ENCODE results near the gene FLNB. TPM values are rescaled to one million over a fixed set of nuclear protein-coding genes. Genes with fewer than 3 reads are reported as not detected.

The FLNB gene
- total and polyA plus RNA-seq, 9 of the 15 experiments (the other 6 are each of a cell fraction or from before 2014, with no cell fraction given): 9.4 to 48.1 (median 25.6) TPM

DNA sequence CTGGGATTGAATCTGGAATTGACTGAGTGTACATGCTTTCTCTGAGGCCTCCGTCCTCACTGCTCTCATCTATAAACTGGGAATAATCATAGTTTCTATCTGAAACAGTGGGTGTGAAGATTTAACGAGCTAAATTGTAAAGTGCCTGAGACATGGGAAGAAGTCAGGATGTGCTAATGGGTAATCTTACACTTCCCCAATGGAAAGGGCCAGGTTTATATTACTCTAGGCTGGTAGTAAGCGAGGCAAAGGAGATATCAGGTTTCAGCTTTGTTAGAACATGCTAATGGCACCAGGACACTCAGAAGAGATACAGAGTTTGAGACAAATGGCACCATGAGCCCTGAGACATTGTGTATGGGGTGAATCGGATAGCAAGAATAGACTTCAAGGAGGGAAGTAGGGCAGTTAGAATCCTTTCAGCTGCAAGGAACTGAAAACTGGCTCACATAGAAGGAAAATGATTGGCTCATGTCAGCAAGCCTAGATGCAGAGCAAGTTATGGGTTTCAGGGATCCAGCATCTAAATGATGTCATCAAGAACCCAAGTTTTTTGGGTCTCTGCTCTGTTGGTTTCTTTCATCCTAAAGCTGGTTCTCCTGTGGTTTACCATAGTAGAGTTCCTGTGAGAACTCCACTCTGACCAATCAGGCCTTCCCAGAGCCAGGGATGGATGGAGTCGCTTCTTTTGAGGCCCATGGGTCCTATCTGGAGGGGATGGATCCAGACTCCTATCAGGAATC, 21.8 kb downstream of the FLNB start:
- Histone ChIP-seq H3K9ac (ENCODE audit: insufficient read depth in 1 of 2, low read depth in 2 of 2, low read length in 2 of 2) (no peak overlapping the region), H3K9me3 (replicated peaks; ENCODE audit: control insufficient read depth, insufficient read depth, low read depth, low read length) (no peaks in the 10 kb centered on the region), H3K4me3 (no peak overlapping the region), H3K9me1 (ENCODE audit: control insufficient read depth, insufficient read depth, low read length) (no peaks in the 10 kb centered on the region), H2AFZ (ENCODE audit: low read depth, low read length) (no peak overlapping the region), H3K27ac (ENCODE audit: extremely low read depth, low read depth, low read length) (no peak overlapping the region), H3K4me1 (replicated peaks in 1 of 2; ENCODE audit: control insufficient read depth in 2 of 2, insufficient read depth in 2 of 2, low read length in 2 of 2) (peaks cover 8 to 10% of the 10 kb centered on the region in 2 experiments; a peak in 3 of 5 replicates), H3K36me3 (ENCODE audit: control insufficient read depth, insufficient read depth, low read length) (no peaks in the 10 kb centered on the region; the same call in 2 of the 3 replicates), H3K4me2 (ENCODE audit: insufficient read depth, low read length) (no peak overlapping the region), H3K27me3 (ENCODE audit: control insufficient read depth in 2 of 2, insufficient read depth in 2 of 2, low read length in 2 of 2) (no peaks in the 10 kb centered on the region), H3K79me2 (ENCODE audit: control insufficient read depth, insufficient read depth, low read length) (peaks cover 35% of the 10 kb centered on the region), H4K20me1 (replicated peaks; ENCODE audit: control insufficient read depth, insufficient read depth, low read length) (0 out of 2 replicates have a peak, but pooled peaks cover 3% of the 10 kb centered on the region)
- no peak for DNase-seq (ENCODE audit: extremely low read depth in 1 of 4, low spot score in 3 of 4)
- WGBS (ENCODE audit: insufficient coverage, low coverage, missing lambda C conversion rate): 81% methylated on average over 5 of the region's 5 CpGs
- POLR2A ChIA-PET: interaction anchor here (0.6 kb wide), 1 partner anchor 134 kb away, joined by 3 read pairs; no protein-coding TSS in a partner anchor
- in situ Hi-C loops (cut with MboI) (no loop called here), intact Hi-C loops (cut with micrococcal nuclease) (no loop called here)
- no peak for FAIRE-seq
- BruUV-seq (replicated peaks): no TSS peak
- ATAC-seq: no peak
- CTCF ChIA-PET (ENCODE audit: low intra/inter-chr PET ratio): no interaction called here
- TF ChIP-seq, protein P1, sequence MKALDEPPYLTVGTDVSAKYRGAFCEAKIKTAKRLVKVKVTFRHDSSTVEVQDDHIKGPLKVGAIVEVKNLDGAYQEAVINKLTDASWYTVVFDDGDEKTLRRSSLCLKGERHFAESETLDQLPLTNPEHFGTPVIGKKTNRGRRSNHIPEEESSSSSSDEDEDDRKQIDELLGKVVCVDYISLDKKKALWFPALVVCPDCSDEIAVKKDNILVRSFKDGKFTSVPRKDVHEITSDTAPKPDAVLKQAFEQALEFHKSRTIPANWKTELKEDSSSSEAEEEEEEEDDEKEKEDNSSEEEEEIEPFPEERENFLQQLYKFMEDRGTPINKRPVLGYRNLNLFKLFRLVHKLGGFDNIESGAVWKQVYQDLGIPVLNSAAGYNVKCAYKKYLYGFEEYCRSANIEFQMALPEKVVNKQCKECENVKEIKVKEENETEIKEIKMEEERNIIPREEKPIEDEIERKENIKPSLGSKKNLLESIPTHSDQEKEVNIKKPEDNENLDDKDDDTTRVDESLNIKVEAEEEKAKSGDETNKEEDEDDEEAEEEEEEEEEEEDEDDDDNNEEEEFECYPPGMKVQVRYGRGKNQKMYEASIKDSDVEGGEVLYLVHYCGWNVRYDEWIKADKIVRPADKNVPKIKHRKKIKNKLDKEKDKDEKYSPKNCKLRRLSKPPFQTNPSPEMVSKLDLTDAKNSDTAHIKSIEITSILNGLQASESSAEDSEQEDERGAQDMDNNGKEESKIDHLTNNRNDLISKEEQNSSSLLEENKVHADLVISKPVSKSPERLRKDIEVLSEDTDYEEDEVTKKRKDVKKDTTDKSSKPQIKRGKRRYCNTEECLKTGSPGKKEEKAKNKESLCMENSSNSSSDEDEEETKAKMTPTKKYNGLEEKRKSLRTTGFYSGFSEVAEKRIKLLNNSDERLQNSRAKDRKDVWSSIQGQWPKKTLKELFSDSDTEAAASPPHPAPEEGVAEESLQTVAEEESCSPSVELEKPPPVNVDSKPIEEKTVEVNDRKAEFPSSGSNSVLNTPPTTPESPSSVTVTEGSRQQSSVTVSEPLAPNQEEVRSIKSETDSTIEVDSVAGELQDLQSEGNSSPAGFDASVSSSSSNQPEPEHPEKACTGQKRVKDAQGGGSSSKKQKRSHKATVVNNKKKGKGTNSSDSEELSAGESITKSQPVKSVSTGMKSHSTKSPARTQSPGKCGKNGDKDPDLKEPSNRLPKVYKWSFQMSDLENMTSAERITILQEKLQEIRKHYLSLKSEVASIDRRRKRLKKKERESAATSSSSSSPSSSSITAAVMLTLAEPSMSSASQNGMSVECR (CRISPR knock-in tag; IDR thresholded peaks at IDR 0.05): no peak
- TF ChIP-seq, protein P2, sequence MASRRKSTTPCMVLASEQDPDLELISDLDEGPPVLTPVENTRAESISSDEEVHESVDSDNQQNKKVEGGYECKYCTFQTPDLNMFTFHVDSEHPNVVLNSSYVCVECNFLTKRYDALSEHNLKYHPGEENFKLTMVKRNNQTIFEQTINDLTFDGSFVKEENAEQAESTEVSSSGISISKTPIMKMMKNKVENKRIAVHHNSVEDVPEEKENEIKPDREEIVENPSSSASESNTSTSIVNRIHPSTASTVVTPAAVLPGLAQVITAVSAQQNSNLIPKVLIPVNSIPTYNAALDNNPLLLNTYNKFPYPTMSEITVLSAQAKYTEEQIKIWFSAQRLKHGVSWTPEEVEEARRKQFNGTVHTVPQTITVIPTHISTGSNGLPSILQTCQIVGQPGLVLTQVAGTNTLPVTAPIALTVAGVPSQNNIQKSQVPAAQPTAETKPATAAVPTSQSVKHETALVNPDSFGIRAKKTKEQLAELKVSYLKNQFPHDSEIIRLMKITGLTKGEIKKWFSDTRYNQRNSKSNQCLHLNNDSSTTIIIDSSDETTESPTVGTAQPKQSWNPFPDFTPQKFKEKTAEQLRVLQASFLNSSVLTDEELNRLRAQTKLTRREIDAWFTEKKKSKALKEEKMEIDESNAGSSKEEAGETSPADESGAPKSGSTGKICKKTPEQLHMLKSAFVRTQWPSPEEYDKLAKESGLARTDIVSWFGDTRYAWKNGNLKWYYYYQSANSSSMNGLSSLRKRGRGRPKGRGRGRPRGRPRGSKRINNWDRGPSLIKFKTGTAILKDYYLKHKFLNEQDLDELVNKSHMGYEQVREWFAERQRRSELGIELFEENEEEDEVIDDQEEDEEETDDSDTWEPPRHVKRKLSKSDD (conservative IDR thresholded peaks at IDR 0.05; ENCODE audit: low read length): no peak
- TF ChIP-seq NCOA1 (IDR thresholded peaks at IDR 0.05; ENCODE audit: low read depth) (no peak), MCM7 (IDR thresholded peaks at IDR 0.05) (no peak), GATA2 (CRISPR knock-in tag; IDR thresholded peaks at IDR 0.05) (no peak), ZNF174 (CRISPR knock-in tag; IDR thresholded peaks at IDR 0.05) (no peak), EP300 (IDR thresholded peaks at IDR 0.05; ENCODE audit: low read length) (no peak), RCOR1 (IDR thresholded peaks at IDR 0.05; ENCODE audit: borderline replicate concordance in 1 of 2, low read depth in 2 of 2, low read length in 2 of 2) (no peak), XRCC5 (IDR thresholded peaks at IDR 0.05; ENCODE audit: low read depth, low read length) (no peak), ZNF695 (CRISPR knock-in tag; IDR thresholded peaks at IDR 0.05) (no peak), IFI16 (CRISPR knock-in tag; IDR thresholded peaks at IDR 0.05) (no peak), NCOA4 (IDR thresholded peaks at IDR 0.05; ENCODE audit: partially characterized antibody) (no peak)
- TF ChIP-seq, protein P3, sequence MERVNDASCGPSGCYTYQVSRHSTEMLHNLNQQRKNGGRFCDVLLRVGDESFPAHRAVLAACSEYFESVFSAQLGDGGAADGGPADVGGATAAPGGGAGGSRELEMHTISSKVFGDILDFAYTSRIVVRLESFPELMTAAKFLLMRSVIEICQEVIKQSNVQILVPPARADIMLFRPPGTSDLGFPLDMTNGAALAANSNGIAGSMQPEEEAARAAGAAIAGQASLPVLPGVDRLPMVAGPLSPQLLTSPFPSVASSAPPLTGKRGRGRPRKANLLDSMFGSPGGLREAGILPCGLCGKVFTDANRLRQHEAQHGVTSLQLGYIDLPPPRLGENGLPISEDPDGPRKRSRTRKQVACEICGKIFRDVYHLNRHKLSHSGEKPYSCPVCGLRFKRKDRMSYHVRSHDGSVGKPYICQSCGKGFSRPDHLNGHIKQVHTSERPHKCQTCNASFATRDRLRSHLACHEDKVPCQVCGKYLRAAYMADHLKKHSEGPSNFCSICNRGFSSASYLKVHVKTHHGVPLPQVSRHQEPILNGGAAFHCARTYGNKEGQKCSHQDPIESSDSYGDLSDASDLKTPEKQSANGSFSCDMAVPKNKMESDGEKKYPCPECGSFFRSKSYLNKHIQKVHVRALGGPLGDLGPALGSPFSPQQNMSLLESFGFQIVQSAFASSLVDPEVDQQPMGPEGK (CRISPR knock-in tag; IDR thresholded peaks at IDR 0.05; ENCODE audit: borderline replicate concordance): no peak

All from K562 (cell line).